Body of pancreas (tissue), 4 donors: ENCODE measurements around the gene AUH. TPM values are rescaled to one million over a fixed set of nuclear protein-coding genes. Genes with fewer than 3 reads are reported as not detected.

Experiments used
- ATAC-seq: fragments of 150-250 bp; one replicate; pipeline ENCODE4 v1.9.1; 2016
- DNase-seq, 4 donors: peaks; one replicate each; pipeline ENCODE4 v3.0.0-alpha.2; 2019
- H3K27ac ChIP-seq, 4 donors: fragments of 200-600 bp; sonication (generic); 1 replicate in 3 of 4; 2 replicates in 1 of 4; pipeline versions ENCODE4 v1.5.1 to v1.6.1; 2016 to 2019; ENCODE audit warnings: mild to moderate bottlenecking in 1 of 4, mixed read lengths in 1 of 4, moderate library complexity in 1 of 4
- H3K27me3 ChIP-seq, 2 donors: fragments of 200-600 bp; sonication (generic); one replicate each; pipeline ENCODE4 v1.6.0; 2016; ENCODE audit warnings: mild to moderate bottlenecking in 1 of 2
- H3K36me3 ChIP-seq, 2 donors: fragments of 200-600 bp; sonication (generic); replicated peaks in 1 of 2; 2 replicates each; pipeline ENCODE4 v1.5.1; 2016; ENCODE audit warnings: low read depth in 2 of 2; ENCODE audit not compliant: insufficient read depth in 1 of 2
- H3K4me1 ChIP-seq: fragments of 200-600 bp; sonication (generic); one replicate; pipeline ENCODE4 v1.6.0; 2016
- H3K4me3 ChIP-seq, 2 donors: fragments of 200-600 bp; sonication (generic); 1 replicate in 1 of 2; 2 replicates in 1 of 2; pipeline ENCODE4 v1.5.1; 2016 to 2019
- H3K9me3 ChIP-seq, 3 donors: fragments of 200-600 bp; sonication (generic); 1 replicate in 2 of 3; 2 replicates in 1 of 3; pipeline ENCODE4 v1.5.1; 2016
- POLR2A ChIP-seq, 3 donors: fragments of 450-650 bp; IDR thresholded peaks; one replicate each; pipeline ENCODE4 v1.6.1; 2016; ENCODE audit warnings: antibody characterized with exemption in 3 of 3, mild to moderate bottlenecking in 2 of 3
- WGBS, 2 donors: methylation state at CpG; one replicate each; pipeline ENCODE4 v1.1.5; 2017; 5-methylcytosine and 5-hydroxymethylcytosine counted together
- intact Hi-C: fragments of 100-400 bp; cut with DNase I; formaldehyde crosslinking; loops from one replicate; pipeline ENCODE4 v1.15.1; 2023
- total RNA-seq, 2 donors: library from RNA; depleted of rRNA; stranded (reverse); fragments of >200 nt; gene quantifications; one replicate each; pipeline ENCODE4 v1.1.0, GENCODE V29; 2016
- TF ChIP-seq, protein P1 (sequence below), 7 experiments: fragments of 450-650 bp in 4 of 7; fragments of 200-600 bp in 3 of 7; sonication (generic) in 3 of 7; IDR thresholded peaks; one replicate each; pipeline ENCODE4 v1.5.1; 2016 to 2019; ENCODE audit warnings: antibody characterized with exemption in 7 of 7

AUH gene
- total RNA-seq, 2 donors from 2014 or later, result 47.7 to 75.8 TPM

- WGBS, 2 donors, result 91 to 95% methylated on average over 11 of the region's 11 CpGs
- TF ChIP-seq, protein P1, sequence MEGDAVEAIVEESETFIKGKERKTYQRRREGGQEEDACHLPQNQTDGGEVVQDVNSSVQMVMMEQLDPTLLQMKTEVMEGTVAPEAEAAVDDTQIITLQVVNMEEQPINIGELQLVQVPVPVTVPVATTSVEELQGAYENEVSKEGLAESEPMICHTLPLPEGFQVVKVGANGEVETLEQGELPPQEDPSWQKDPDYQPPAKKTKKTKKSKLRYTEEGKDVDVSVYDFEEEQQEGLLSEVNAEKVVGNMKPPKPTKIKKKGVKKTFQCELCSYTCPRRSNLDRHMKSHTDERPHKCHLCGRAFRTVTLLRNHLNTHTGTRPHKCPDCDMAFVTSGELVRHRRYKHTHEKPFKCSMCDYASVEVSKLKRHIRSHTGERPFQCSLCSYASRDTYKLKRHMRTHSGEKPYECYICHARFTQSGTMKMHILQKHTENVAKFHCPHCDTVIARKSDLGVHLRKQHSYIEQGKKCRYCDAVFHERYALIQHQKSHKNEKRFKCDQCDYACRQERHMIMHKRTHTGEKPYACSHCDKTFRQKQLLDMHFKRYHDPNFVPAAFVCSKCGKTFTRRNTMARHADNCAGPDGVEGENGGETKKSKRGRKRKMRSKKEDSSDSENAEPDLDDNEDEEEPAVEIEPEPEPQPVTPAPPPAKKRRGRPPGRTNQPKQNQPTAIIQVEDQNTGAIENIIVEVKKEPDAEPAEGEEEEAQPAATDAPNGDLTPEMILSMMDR (IDR thresholded peaks at IDR 0.05), result no peak
- TF ChIP-seq POLR2A (IDR thresholded peaks at IDR 0.05), result no peak
- ATAC-seq (no peak), DNase-seq (no peak)
- no peak overlapping the region for H3K27ac ChIP-seq
- no peak overlapping the region for H3K4me3 ChIP-seq
- peaks cover 25% of the 10 kb centered on the region for H3K4me1 ChIP-seq
- intact Hi-C loops, result no loop called here
- H3K27me3 ChIP-seq, result no peaks in the 10 kb centered on the region
- no peaks in the 10 kb centered on the region for H3K9me3 ChIP-seq
- H3K36me3 ChIP-seq, result no peaks in the 10 kb centered on the region
These were observed 172.8 kb downstream of the AUH start for GRCh38 chr9:91188719-91189590.

DNA sequence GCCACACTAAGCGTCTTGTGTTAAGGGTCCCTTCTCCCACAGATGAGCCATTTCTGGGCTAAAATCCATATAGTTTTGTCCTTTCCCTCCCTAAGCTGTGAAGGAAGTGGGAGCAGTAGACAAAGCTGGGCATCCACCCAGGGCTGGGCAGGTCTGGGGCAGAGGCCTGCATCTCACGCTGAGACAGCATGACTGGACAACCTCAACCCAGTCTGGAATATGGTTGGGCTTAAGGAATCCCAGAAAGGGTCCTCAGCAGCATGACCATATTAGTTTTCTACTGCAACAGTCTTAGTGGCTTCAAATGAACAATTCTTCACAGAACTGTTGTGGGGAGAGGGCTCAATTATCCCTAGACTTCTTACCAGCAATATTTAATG lies 173.8 kb downstream of the AUH start:
- Histone ChIP-seq H3K4me1 (peaks cover 15% of the 10 kb centered on the region), H3K9me3 (no peaks in the 10 kb centered on the region), H3K27me3 (no peaks in the 10 kb centered on the region), H3K4me3 (no peak overlapping the region), H3K36me3 (no peaks in the 10 kb centered on the region), H3K27ac (no peak overlapping the region)
- DNase-seq (no peak), ATAC-seq (no peak)
- TF ChIP-seq, protein P1 (IDR thresholded peaks at IDR 0.05), result no peak
- TF ChIP-seq POLR2A (IDR thresholded peaks at IDR 0.05), result no peak
- WGBS, 2 donors, result 40 to 77% methylated on average over 1 to 2 of the region's 2 CpGs
- intact Hi-C loops, result no loop called here

DNA sequence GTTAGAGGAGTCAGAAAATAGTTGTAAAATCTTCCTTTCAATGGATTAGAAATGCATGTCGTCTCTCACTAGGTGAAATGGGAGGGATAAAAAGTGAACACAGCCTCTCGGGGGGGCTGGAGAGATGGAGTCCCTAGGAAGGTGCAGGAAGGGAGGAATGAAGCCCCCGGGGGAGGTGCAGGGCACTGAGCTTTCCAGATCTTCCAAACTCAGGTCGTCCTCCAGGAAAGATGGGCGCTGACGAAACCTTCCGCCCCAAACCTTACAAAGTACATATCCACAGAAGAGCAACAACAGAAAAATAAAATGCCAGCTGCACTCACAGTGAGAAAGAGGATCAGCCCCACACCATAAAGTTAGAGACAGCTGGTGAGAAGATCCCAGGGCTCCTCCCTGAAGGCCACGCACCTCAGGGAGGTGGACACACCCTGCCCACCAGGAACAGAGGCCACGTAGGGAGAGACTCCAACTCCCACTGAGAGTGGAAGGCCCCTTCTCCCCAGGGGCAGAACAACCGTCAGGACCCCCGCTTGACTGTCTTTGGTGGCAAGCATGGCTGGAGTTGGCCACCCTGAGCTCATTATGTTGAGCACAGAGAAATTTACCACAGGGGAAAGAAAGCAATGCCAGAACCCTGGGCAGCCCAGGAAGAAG lies 174.3 kb downstream of the AUH start:
- H3K4me1 ChIP-seq, result peaks cover 10% of the 10 kb centered on the region
- no peak overlapping the region for H3K27ac ChIP-seq
- no peak for ATAC-seq
- no peaks in the 10 kb centered on the region for H3K9me3 ChIP-seq
- H3K36me3 ChIP-seq, result no peaks in the 10 kb centered on the region
- WGBS, 2 donors, result 87 to 92% methylated on average over 9 to 11 of the region's 11 CpGs
- no peak for TF ChIP-seq POLR2A (IDR thresholded peaks at IDR 0.05)
- H3K4me3 ChIP-seq, result no peak overlapping the region
- no peak for DNase-seq
- H3K27me3 ChIP-seq, result no peaks in the 10 kb centered on the region
- intact Hi-C loops, result no loop called here

DNA sequence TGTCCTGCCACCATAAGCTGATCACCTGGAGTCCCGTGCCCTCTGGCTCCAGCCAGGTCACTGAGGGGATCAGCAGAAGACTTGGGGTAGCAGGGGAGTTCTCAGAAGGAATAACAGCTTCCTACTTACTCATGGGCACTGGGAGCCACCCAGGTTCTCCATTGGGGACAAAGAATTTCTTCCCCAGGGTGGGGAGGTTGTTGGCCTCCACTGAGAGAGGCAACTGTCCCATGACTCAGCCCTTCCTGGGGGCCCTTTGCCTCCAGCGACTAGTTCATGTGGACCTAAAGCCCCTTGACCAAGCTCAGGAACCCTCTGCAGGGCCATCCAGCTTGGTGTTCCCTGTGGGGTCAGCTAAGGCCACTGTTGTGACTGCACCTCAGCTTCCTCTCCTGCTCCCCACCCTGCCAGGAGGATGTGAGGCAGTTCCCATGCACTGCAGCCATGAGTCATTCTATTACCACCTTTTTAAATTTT lies 175.0 kb downstream of the AUH start:
- Histone ChIP-seq H3K27ac (no peak overlapping the region), H3K27me3 (no peaks in the 10 kb centered on the region), H3K9me3 (no peaks in the 10 kb centered on the region), H3K4me1 (peaks cover 2% of the 10 kb centered on the region), H3K36me3 (no peaks in the 10 kb centered on the region), H3K4me3 (no peak overlapping the region)
- intact Hi-C loops, result no loop called here
- WGBS, 2 donors, result 90 to 100% methylated on average over 1 to 2 of the region's 2 CpGs
- no peak for DNase-seq
- ATAC-seq, result peak; percentile 13
- TF ChIP-seq POLR2A (IDR thresholded peaks at IDR 0.05), result no peak
- TF ChIP-seq, protein P1 (IDR thresholded peaks at IDR 0.05), result no peak

DNA sequence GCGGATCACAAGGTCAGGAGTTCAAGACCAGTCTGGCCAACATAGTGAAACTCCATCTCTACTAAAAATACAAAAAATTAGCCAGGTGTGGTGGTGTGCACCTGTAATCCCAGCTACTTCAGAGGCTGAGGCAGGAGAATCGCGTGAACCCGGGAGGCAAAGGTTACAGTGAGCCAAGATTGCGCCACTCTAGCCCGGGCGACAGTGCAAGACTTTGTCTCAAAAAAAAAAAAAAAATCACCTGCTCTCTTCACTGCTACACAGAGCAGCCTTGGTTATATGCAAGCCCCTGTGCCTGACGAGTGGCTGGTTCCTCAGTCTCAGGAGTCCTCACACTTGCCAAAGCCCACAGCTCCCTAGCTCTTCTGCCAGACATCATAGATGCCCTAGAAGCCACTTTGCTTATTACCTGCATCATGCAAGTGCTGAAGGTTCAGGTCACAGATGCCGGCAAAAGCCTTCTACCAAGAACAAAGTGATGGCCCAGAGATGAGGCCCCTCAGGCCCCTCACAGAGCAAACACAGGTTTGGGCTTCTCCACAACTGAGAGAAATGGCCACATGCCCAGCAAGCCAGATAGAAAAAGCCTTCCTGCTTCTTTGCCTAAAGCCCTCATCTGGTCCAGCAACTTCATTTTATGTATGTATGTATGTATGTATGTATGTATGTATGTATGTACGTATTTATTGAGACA lies 176.4 kb downstream of the AUH start:
- Histone ChIP-seq H3K4me3 (no peak overlapping the region), H3K27ac (no peak overlapping the region), H3K4me1 (no peaks in the 10 kb centered on the region), H3K36me3 (no peaks in the 10 kb centered on the region), H3K27me3 (no peaks in the 10 kb centered on the region), H3K9me3 (no peaks in the 10 kb centered on the region)
- TF ChIP-seq POLR2A (IDR thresholded peaks at IDR 0.05), result no peak
- TF ChIP-seq, protein P1 (IDR thresholded peaks at IDR 0.05), result no peak
- 81 to 89% methylated on average over 10 of the region's 10 CpGs for WGBS, 2 donors
- ATAC-seq (no peak), DNase-seq (no peak)
- intact Hi-C loops, result no loop called here
